ENCODE data around the gene GORASP1.

GRCh38 chr3:39050029-39050428, 57.4 kb downstream of the GORASP1 start:
- TF ChIP-seq CTCF (IDR thresholded peaks at IDR 0.05; ENCODE audit: low read depth, low read length, missing input control), result no peak
- no peak for TF ChIP-seq RAD21 (IDR thresholded peaks at IDR 0.05)
- TF ChIP-seq JUND (IDR thresholded peaks at IDR 0.05), result no peak
- no peak for TF ChIP-seq TAF1 (conservative IDR thresholded peaks at IDR 0.05)
- no peak for TF ChIP-seq REST (IDR thresholded peaks at IDR 0.05)
